Endodermal cell (in vitro differentiated cells): ENCODE measurements around the gene ZNF618. TPM values are rescaled to one million over a fixed set of nuclear protein-coding genes. Genes with fewer than 3 reads are reported as not detected.

Experiments used
- DNase-seq: peaks from one replicate; pipeline ENCODE4 v3.0.0-alpha.2; 2017
- H3K27ac ChIP-seq: 2 replicates; pipeline ENCODE4 v1.5.1; 2013; ENCODE audit warnings: mild to moderate bottlenecking, low read depth, low read length, moderate library complexity
- H3K27me3 ChIP-seq: 2 replicates; pipeline ENCODE4 v1.6.1; 2013; ENCODE audit warnings: mild to moderate bottlenecking, low read length, moderate library complexity; ENCODE audit not compliant: insufficient read depth, control insufficient read depth, poor library complexity, severe bottlenecking
- H3K36me3 ChIP-seq: 2 replicates; pipeline ENCODE4 v1.7.0; 2013; ENCODE audit warnings: mild to moderate bottlenecking, low read length, moderate library complexity; ENCODE audit not compliant: control insufficient read depth, insufficient read depth
- H3K4me1 ChIP-seq: one replicate; pipeline ENCODE4 v1.7.0; 2013; ENCODE audit warnings: low read length; ENCODE audit not compliant: control insufficient read depth, insufficient read depth
- H3K4me3 ChIP-seq: 2 replicates; pipeline ENCODE4 v1.5.1; 2013; ENCODE audit warnings: mild to moderate bottlenecking, low read length, moderate library complexity
- H3K9ac ChIP-seq: 2 replicates; pipeline ENCODE4 v1.6.1; 2013; ENCODE audit warnings: mild to moderate bottlenecking, low read length, moderate library complexity; ENCODE audit not compliant: poor library complexity, severe bottlenecking; ENCODE audit errors: extremely low read depth
- H3K9me3 ChIP-seq: 2 replicates; pipeline ENCODE4 v1.6.1; 2013; ENCODE audit warnings: mild to moderate bottlenecking, low read length, moderate library complexity; ENCODE audit not compliant: control insufficient read depth
- H3K27ac Mint-ChIP-seq: 2 replicates; pipeline ENCODE4 v1.8.0; 2020; ENCODE audit warnings: mixed read lengths
- H3K27me3 Mint-ChIP-seq: 2 replicates; pipeline ENCODE4 v1.8.0; 2021; ENCODE audit warnings: mild to moderate bottlenecking, mixed read lengths; ENCODE audit not compliant: insufficient read depth
- H3K36me3 Mint-ChIP-seq: 2 replicates; pipeline ENCODE4 v1.8.0; 2020; ENCODE audit warnings: low read depth, mixed read lengths
- H3K4me1 Mint-ChIP-seq: 2 replicates; pipeline ENCODE4 v1.8.0; 2020; ENCODE audit warnings: mixed read lengths
- H3K4me3 Mint-ChIP-seq: 2 replicates; pipeline ENCODE4 v1.8.0; 2020; ENCODE audit warnings: mild to moderate bottlenecking, moderate library complexity, mixed read lengths
- H3K9me3 Mint-ChIP-seq: 2 replicates; pipeline ENCODE4 v1.8.0; 2020; ENCODE audit warnings: mild to moderate bottlenecking, mixed read lengths
- CTCF ChIP-seq: fragments of 200-600 bp; sonication (generic); conservative IDR thresholded peaks from 2 replicates; pipeline ENCODE4 v1.5.0; 2021; ENCODE audit warnings: antibody characterized with exemption, mild to moderate bottlenecking
- WGBS, 2 experiments: methylation state at CpG; one replicate each; pipeline versions ENCODE4 v1.1.5 to v1.1.7; 2013; ENCODE audit warnings: missing lambda C conversion rate in 2 of 2, mixed read lengths in 1 of 2; ENCODE audit not compliant: insufficient coverage in 1 of 2, insufficient read length in 1 of 2; 5-methylcytosine and 5-hydroxymethylcytosine counted together
- total RNA-seq, 2 donors: library from RNA; stranded (reverse); fragmentation: NEBNext Ultra II Directional in 1 of 2; extraction: Animal tissue kit (Norgen Biotek cat#: 25700) in 1 of 2; gene quantifications; 2 replicates in 1 of 2; 3 replicates in 1 of 2; pipeline ENCODE4 v1.2.1, GENCODE V29; 2021

The ZNF618 gene
- total RNA-seq, 2 donors from 2014 or later, result 34.5 to 37.5 TPM

DNA sequence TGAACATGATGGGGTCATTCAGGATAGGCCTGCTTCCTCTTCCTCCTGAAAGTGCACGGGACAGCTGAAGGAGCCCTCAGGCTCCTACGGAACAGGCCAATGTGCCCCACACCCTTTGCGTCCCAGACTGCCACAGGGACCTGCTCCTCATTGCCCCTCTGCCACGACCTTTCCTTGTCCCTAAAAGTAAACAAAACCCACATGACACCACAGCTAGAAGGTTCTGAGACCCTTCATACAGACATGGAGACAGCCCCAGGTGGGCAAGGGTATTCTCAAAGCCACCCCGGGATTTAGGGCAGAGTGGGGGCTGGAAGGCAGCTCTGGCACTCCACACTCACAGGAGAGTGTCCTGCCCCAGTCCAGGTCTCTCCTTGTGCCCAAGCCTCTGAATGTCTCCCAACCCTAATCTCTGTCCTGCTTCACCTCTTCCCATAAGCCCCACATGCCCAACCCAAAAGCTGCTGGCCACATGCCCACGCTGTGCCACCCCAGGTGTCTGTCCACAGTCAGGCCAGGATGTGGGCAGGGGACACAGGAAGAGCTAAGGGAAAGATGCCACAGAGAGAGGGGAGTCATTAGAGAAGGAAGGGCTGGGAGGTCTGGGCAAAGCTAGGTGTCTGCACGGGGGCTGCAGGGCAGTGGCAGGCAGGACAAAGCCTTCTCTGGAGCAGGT is 201.2 kb downstream of the ZNF618 start:
- no peak overlapping the region for H3K4me3 Mint-ChIP-seq
- WGBS, 2 experiments, result 85 to 100% methylated on average over 3 to 7 of the region's 7 CpGs
- no peaks in the 10 kb centered on the region for H3K9me3 ChIP-seq
- no peaks in the 10 kb centered on the region for H3K27me3 ChIP-seq
- no peak for DNase-seq
- H3K27me3 Mint-ChIP-seq, result peaks cover 24% of the 10 kb centered on the region
- no peak overlapping the region for H3K27ac Mint-ChIP-seq
- no peaks in the 10 kb centered on the region for H3K4me1 ChIP-seq
- H3K36me3 Mint-ChIP-seq, result no peaks in the 10 kb centered on the region
- peaks cover 3% of the 10 kb centered on the region for H3K9me3 Mint-ChIP-seq
- H3K4me1 Mint-ChIP-seq, result peaks cover 28% of the 10 kb centered on the region
- H3K9ac ChIP-seq, result no peak overlapping the region
- no peaks in the 10 kb centered on the region for H3K36me3 ChIP-seq
- H3K27ac ChIP-seq, result no peak overlapping the region
- no peak for TF ChIP-seq CTCF
- H3K4me3 ChIP-seq, result no peak overlapping the region

- H3K9me3 Mint-ChIP-seq, result peaks cover 3% of the 10 kb centered on the region
- no peak within 1 kb of the TSS for H3K9ac ChIP-seq
- H3K27ac Mint-ChIP-seq, result no peak within 1 kb of the TSS
- no peak within 1 kb of the TSS for H3K4me3 Mint-ChIP-seq
- 86 to 93% methylated on average over 14 to 16 of the region's 16 CpGs for WGBS, 2 experiments
- TF ChIP-seq CTCF, result no peak
- H3K36me3 ChIP-seq, result no peaks in the 10 kb centered on the region
- H3K4me3 ChIP-seq, result no peak within 1 kb of the TSS
- peaks cover 20% of the 10 kb centered on the region for H3K27me3 Mint-ChIP-seq
- no peaks in the 10 kb centered on the region for H3K27me3 ChIP-seq
- H3K4me1 ChIP-seq, result no peaks in the 10 kb centered on the region
- no peaks in the 10 kb centered on the region for H3K9me3 ChIP-seq
- H3K27ac ChIP-seq, result no peak within 1 kb of the TSS
- H3K36me3 Mint-ChIP-seq, result no peaks in the 10 kb centered on the region
- H3K4me1 Mint-ChIP-seq, result peaks cover 30% of the 10 kb centered on the region
- no peak for DNase-seq
These were observed 202.1 kb downstream of the ZNF618 start, which contains the start of gene AMBP for GRCh38 chr9:114078021-114078780. AMBP (minus strand) TSS chr9:114078300; CDS start chr9:114078209, 91 bp downstream.

- Histone ChIP-seq H3K27me3 (peaks cover 5% of the 10 kb centered on the region), H3K9me3 (no peaks in the 10 kb centered on the region), H3K27ac (no peak overlapping the region), H3K4me1 (no peaks in the 10 kb centered on the region), H3K9ac (no peak overlapping the region), H3K4me3 (no peak overlapping the region), H3K36me3 (no peaks in the 10 kb centered on the region)
- Mint-ChIP-seq H3K4me1 (peaks cover 30% of the 10 kb centered on the region), H3K9me3 (peaks cover 3% of the 10 kb centered on the region), H3K4me3 (no peak overlapping the region), H3K27ac (no peak overlapping the region), H3K27me3 (peaks cover 20% of the 10 kb centered on the region), H3K36me3 (no peaks in the 10 kb centered on the region)
- WGBS, 2 experiments, result 86 to 89% methylated on average over 7 of the region's 7 CpGs
- no peak for TF ChIP-seq CTCF
- no peak for DNase-seq
These were observed 202.7 kb downstream of the ZNF618 start for GRCh38 chr9:114078781-114079156.
